Neutrophil (primary cell): ENCODE data around the gene MAN1A2.

Experiments
- H3K27ac ChIP-seq: fragments of 200-600 bp; sonication (generic); 2 replicates; pipeline ENCODE4 v1.5.1; 2016; ENCODE audit warnings: mild to moderate bottlenecking, moderate library complexity
- H3K27me3 ChIP-seq: fragments of 200-600 bp; sonication (generic); 2 replicates; pipeline ENCODE4 v1.6.0; 2016; ENCODE audit warnings: mild to moderate bottlenecking
- H3K36me3 ChIP-seq: fragments of 200-600 bp; sonication (generic); 2 replicates; pipeline ENCODE4 v1.5.1; 2017
- H3K4me1 ChIP-seq, 2 experiments: fragments of 200-600 bp in 1 of 2; sonication (generic) in 1 of 2; 1 replicate in 1 of 2; 2 replicates in 1 of 2; pipeline versions ENCODE4 v1.5.1 to v1.6.1; 2013 to 2016; ENCODE audit warnings: low read depth in 1 of 2, low read length in 1 of 2, mild to moderate bottlenecking in 1 of 2, moderate library complexity in 1 of 2; ENCODE audit not compliant: control insufficient read depth in 1 of 2, insufficient read depth in 1 of 2
- H3K4me3 ChIP-seq, 2 experiments: fragments of 200-600 bp in 1 of 2; sonication (generic) in 1 of 2; 1 replicate in 1 of 2; 2 replicates in 1 of 2; pipeline ENCODE4 v1.5.1; 2013 to 2016; ENCODE audit warnings: low read depth in 1 of 2, low read length in 1 of 2, mild to moderate bottlenecking in 1 of 2, moderate library complexity in 1 of 2
- H3K9me3 ChIP-seq: fragments of 200-600 bp; sonication (generic); 2 replicates; pipeline ENCODE4 v1.5.1; 2016
- TF ChIP-seq, protein P1 (sequence below): fragments of 200-600 bp; sonication (generic); IDR thresholded peaks from 2 replicates; pipeline ENCODE4 v1.5.1; 2016; ENCODE audit warnings: antibody characterized with exemption

Gene MAN1A2

DNA sequence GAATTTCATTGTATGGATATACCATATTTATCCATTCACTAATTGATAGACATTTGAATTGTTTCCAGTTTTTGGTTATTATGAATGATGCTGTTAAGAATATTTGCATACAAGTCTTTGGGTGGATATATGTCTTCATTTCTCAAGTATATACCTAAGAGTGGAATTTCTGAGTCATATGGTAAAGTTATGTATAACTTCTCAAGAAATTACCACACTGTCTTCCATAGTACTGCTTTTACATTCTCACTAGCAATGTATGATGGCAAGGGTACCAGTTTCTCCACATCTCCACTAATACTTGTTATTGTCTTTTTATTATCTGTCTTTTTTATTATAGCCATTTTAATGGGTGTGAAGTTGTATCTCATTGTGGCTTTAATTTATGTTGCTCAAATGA is 164.0 kb downstream of the MAN1A2 start:
- TF ChIP-seq, protein P1, sequence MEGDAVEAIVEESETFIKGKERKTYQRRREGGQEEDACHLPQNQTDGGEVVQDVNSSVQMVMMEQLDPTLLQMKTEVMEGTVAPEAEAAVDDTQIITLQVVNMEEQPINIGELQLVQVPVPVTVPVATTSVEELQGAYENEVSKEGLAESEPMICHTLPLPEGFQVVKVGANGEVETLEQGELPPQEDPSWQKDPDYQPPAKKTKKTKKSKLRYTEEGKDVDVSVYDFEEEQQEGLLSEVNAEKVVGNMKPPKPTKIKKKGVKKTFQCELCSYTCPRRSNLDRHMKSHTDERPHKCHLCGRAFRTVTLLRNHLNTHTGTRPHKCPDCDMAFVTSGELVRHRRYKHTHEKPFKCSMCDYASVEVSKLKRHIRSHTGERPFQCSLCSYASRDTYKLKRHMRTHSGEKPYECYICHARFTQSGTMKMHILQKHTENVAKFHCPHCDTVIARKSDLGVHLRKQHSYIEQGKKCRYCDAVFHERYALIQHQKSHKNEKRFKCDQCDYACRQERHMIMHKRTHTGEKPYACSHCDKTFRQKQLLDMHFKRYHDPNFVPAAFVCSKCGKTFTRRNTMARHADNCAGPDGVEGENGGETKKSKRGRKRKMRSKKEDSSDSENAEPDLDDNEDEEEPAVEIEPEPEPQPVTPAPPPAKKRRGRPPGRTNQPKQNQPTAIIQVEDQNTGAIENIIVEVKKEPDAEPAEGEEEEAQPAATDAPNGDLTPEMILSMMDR = no peak
- Histone ChIP-seq H3K4me1 (peaks cover 5 to 13% of the 10 kb centered on the region in 2 experiments), H3K9me3 (peaks cover 5% of the 10 kb centered on the region), H3K36me3 (no peaks in the 10 kb centered on the region), H3K27me3 (peaks cover 3% of the 10 kb centered on the region), H3K27ac (no peak overlapping the region), H3K4me3 (no peak overlapping the region)

DNA sequence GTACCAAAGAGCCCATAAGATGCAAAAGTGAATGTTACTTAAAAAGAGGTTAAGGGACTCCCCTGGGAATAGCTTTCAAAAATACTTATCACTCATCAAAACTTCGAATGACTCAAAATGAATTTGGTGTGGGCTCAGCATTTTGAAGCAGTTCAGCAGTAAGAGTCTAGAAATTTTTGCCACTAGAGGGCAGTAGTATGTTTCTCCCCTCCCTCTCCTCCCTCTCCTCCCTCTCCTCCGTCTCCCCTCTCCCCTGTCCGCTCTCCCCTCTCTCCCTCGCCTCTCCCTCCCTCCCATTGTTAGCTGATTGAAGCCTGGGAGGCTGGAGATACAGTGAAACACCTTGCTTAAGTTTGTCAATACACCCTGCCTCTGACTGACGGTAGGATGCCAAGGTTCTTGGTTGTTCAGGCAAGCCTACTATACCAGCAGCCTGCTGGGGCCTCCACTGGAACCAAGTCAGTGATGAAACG is 167.8 kb downstream of the MAN1A2 start:
- peaks cover 2% of the 10 kb centered on the region for H3K9me3 ChIP-seq
- no peak overlapping the region for H3K4me3 ChIP-seq
- H3K27me3 ChIP-seq = peaks cover 9% of the 10 kb centered on the region
- peaks cover under 1 to 8% of the 10 kb centered on the region in 2 experiments for H3K4me1 ChIP-seq
- TF ChIP-seq, protein P1 = peak; percentile 10
- H3K27ac ChIP-seq = no peak overlapping the region
- no peaks in the 10 kb centered on the region for H3K36me3 ChIP-seq

DNA sequence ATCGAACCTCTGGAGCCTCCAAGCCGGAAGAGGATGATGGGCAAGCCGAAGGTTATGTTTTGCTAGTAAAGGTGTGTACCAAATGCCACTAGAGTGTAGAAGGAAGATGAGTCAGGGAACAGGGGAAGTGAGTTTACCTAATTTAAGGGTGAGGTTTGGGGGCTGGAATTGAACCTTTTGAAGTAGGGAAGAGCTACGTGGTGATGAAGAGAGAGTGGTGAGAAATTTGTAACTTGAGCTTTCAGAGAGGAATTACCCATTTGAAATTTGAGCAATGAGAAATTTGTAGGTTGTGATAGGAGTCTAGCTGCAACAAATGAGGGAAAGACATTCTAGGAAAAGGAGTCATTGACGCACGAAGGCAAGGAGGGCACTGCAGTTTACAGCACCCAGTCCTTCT is 168.6 kb downstream of the MAN1A2 start:
- Histone ChIP-seq H3K27me3 (peaks cover 9% of the 10 kb centered on the region), H3K9me3 (no peaks in the 10 kb centered on the region), H3K4me1 (peaks cover 0 to 7% of the 10 kb centered on the region in 2 experiments), H3K4me3 (no peak overlapping the region), H3K27ac (no peak overlapping the region), H3K36me3 (no peaks in the 10 kb centered on the region)
- TF ChIP-seq, protein P1 = no peak

DNA sequence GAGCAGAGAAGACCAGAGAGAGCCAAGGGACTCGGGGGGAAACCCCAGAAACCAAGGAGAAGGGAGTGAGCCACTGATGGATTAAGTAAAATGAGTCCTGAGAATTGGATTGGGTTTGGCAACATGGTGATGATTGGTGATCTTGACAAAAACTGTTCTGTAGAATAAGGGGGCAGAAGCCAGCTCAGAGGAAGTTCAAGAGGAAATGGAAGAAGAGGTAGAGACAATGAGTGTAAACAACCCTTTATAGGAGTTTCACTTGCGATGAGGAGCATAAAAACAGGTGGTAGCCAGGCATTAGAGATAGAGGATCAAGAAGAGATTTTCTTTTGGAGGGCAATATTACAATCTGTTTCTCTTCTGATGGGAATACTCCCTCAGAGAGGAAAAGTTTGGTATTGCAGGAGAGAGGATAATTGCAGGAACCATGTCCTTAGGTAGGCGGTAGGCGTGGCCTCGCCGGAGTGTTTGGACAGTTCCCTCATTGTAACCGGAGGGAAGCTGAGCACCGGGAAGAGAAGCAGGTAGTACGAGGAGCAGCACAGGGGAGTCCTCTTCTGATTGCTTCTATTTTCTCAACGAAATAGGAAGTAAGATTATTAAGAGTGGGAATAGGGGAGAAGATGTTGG is 170.2 kb downstream of the MAN1A2 start:
- H3K27ac ChIP-seq = no peak overlapping the region
- peaks cover 0 to 7% of the 10 kb centered on the region in 2 experiments for H3K4me1 ChIP-seq
- no peaks in the 10 kb centered on the region for H3K36me3 ChIP-seq
- H3K27me3 ChIP-seq = peaks cover 9% of the 10 kb centered on the region
- TF ChIP-seq, protein P1 = no peak
- no peaks in the 10 kb centered on the region for H3K9me3 ChIP-seq
- no peak overlapping the region for H3K4me3 ChIP-seq

DNA sequence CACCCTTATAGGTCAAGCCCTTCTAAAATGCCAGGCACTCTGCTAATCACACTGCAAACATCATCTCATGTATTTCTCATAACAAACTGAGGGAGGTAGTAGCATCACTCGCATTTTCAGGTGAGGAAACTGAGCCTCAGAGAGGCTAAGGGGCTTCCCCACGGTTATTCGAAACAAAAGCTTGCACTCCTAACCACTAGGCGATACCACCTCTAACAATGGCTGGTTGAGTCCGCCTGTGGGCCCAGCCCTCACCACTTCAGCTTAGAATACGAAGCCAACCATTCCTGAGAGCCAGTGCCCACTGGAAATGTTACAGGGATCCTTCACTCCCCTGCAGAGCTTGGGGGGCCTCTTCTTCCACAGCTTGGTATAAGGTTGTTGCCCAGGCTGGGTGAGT is 173.3 kb downstream of the MAN1A2 start:
- Histone ChIP-seq H3K27ac (no peak overlapping the region), H3K27me3 (peaks cover 9% of the 10 kb centered on the region), H3K36me3 (no peaks in the 10 kb centered on the region), H3K9me3 (no peaks in the 10 kb centered on the region), H3K4me3 (no peak overlapping the region), H3K4me1 (no peaks in the 10 kb centered on the region)
- TF ChIP-seq, protein P1 = no peak
